Stimulated activated CD4-positive, alpha-beta T cell treated with anti-CD3 and anti-CD28 coated beads, Interleukin-2, amount 100 ng/mL, for 4 hours (primary cell): ENCODE results near the gene TRPM7.
A peak's percentile ranks its signal among the peaks of the same experiment; 100 is the strongest.
"Not testable (repeated sequence)": the region's sequence is repeated elsewhere in the genome, so short reads cannot be mapped to it uniquely, and the experiment has no call there.

ENCODE experiments used
- DNase-seq: peaks from one replicate; pipeline ENCODE4 v3.0.0-alpha.2; 2020; ENCODE audit warnings: low read depth

The TRPM7 gene, protein sequence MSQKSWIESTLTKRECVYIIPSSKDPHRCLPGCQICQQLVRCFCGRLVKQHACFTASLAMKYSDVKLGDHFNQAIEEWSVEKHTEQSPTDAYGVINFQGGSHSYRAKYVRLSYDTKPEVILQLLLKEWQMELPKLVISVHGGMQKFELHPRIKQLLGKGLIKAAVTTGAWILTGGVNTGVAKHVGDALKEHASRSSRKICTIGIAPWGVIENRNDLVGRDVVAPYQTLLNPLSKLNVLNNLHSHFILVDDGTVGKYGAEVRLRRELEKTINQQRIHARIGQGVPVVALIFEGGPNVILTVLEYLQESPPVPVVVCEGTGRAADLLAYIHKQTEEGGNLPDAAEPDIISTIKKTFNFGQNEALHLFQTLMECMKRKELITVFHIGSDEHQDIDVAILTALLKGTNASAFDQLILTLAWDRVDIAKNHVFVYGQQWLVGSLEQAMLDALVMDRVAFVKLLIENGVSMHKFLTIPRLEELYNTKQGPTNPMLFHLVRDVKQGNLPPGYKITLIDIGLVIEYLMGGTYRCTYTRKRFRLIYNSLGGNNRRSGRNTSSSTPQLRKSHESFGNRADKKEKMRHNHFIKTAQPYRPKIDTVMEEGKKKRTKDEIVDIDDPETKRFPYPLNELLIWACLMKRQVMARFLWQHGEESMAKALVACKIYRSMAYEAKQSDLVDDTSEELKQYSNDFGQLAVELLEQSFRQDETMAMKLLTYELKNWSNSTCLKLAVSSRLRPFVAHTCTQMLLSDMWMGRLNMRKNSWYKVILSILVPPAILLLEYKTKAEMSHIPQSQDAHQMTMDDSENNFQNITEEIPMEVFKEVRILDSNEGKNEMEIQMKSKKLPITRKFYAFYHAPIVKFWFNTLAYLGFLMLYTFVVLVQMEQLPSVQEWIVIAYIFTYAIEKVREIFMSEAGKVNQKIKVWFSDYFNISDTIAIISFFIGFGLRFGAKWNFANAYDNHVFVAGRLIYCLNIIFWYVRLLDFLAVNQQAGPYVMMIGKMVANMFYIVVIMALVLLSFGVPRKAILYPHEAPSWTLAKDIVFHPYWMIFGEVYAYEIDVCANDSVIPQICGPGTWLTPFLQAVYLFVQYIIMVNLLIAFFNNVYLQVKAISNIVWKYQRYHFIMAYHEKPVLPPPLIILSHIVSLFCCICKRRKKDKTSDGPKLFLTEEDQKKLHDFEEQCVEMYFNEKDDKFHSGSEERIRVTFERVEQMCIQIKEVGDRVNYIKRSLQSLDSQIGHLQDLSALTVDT (N-terminal part only)

DNA sequence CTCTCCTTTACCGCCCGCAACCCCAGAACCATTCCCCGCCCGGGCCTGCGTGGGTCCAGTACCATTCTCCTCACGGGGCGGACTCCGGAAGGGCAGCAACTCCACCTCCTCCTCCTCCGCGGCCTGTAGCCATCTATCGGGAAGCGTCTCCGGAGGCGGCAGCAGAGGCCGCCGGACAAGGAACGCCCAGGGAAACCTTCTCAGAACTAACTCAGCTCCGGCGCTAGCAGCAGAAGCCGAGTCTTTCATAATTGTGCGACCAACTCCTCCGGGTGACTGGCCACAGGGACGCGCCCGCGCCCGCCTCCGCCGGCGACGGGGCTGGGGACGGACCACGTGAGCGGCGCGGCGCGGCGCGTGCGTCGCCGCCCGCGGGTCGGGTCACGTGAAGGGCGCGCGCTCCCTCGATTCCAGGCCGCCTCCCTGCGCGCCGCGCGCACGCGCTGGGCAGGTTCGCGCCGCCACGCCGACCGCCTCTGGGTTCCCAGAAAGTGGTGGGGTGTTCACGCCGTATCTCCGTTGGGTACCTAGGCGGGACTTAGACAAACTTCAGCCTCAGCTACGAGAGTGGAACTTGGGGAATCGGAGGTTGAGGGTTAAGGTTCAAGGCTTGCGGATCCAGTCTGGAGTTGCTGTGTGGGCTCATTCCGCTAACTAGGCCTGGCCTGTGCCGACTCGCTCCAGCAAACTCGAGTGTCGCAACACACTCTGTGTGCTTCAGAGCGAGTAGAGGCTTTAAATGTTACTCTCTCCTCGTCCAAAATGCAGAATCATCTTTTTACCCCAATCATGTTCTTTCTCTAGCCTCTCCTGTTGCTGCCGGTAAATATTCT, at the start of gene TRPM7:
TSS of gene TRPM7 (minus strand) at position 329 of the 833 bp plus-strand sequence. CDS start at position 65, 264 bp downstream.
- peak; percentile 87 for DNase-seq

DNA sequence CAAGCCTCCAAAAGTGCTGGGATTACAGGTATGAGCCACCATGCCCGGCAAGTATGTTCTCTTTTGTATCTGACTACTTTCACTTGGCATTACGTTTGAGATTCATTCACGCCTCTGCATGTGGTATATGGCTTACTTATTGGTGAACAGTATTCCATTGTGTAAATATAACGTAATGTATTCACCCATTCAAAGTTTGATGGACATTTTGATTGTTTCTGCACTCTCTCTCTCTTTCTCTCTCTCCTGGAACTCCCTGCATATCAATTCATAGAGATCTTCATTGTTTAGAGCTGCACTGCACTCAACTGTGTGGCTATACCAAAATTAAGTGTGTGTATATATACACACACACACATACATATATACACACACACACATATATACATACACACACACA, 48.6 kb upstream of the TRPM7 start:
- no peak for DNase-seq

DNA sequence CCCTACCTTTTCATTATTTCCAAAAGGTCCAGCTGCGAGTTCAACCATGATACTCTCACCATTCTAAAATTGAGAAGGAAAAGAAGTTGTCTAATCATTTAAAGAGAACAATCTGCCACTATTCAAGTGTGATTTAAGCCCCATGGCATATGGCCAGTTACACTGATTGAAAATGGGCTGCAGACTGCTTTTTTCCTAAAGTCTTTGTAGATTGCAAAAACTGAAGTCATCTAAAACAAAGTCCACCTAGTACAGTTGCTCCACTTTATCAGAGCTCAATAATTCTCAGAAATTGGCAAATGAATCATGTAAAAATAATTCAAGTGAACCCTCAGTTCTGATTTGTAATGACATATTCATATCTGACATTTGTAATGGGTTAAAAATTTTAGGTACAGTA, 39.7 kb upstream of the TRPM7 start:
- no peak for DNase-seq

DNA sequence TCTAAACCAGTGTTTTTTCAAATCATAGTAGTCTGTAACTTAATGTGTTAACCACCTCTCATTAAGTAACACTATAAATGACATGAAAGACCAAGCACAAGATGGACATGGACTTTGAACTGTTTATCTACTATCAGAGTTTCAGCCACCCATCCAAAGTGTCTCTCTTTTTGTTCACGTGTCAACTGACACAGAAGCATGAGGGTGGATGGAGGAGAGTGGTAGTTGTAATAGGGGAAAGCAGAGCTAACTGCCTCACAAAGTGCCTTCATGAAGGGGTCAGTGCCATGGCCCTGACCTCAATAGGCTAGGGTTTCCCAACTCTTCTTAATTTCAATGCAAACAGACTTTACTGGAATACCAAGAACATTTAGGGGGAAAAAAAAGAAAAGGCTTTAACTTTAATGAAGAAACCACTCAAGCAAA, 32.1 kb upstream of the TRPM7 start:
- no peak for DNase-seq

DNA sequence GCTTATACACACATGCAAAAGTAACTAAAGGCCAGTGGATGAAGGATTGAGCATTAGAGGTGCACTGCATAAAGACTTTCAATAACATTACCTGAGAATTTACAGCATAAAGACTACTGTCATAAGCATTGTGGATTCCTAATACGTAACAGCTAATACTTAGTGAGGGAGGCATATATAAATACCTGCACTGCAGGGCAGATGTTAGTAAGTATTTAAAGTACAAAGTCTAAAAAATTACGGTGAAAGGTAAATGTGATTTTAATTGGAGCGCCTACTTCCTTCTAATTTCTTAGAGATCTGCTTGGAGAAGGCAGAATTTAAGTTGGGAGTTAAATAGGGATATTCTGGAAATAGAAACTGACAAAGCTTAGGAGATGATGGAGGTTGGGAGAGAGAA, 25.4 kb upstream of the TRPM7 start:
- DNase-seq = no peak

DNA sequence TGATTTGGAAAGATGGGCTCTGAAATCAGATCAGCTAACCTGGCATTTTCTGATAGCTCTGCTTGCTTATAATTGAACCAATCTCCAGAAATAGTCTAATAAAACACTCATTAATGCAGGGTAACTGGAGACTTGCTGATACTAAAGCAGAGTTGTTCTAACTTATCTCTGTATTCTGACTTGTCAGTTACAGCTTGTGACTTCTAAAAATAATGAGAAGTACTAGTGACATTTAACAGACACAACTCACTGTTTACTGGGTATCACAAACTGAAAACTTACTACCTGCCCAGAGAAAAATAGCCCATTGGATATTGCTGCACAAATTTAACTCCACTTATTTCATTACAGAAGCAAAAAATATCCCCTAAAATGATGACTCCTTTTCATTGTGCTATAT, 24.0 kb upstream of the TRPM7 start:
- DNase-seq = no peak

DNA sequence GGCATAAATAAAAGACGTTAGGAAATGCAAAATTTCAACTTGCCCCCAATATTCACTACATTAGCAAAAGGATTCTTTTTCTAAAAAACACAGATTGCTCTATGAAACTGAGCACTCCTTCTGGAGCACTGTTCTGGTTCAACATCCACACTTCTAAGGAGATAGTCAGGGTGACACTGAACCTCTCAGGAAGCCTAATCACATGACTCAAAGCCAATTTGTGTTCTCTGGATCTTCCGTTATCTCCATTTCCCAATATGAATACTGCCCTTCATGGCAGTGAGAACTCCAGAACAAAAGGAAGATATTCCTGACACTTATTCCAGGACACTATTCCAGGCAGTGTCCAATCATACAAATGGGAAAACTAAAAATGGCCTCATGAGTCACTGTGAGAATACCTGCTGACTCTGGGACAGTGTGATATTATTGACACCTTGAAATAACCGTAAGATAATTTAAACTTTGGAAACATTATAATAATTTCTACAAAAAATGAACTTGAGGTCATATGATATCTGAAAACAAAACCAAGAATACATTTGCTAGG, 21.4 kb upstream of the TRPM7 start:
- no peak for DNase-seq

DNA sequence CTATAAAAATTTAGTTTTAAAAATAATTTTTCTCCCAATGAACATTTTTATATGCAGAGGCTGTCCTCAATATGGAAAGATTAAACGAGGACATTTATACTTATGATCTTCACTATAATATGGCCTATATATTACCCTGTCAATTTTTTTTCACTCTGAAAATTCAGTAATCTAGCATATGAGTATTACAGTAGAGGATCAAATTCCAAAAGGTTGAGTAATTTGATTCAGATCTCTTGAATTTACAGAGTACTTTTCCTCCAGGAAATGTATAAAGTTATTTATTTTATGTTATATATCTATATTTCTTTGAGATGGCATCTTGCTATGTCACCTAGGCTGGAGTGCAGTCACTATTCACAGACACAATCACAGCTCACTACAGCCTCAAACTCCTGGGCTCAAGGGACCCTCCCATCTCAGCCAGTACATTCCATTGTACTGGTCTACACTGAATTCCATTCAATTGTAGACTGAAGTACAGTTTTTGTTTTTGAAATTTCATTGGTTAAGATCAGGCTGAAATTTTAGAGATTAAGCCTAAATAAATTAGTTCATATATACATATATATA, 16.3 kb upstream of the TRPM7 start:
- no peak for DNase-seq

DNA sequence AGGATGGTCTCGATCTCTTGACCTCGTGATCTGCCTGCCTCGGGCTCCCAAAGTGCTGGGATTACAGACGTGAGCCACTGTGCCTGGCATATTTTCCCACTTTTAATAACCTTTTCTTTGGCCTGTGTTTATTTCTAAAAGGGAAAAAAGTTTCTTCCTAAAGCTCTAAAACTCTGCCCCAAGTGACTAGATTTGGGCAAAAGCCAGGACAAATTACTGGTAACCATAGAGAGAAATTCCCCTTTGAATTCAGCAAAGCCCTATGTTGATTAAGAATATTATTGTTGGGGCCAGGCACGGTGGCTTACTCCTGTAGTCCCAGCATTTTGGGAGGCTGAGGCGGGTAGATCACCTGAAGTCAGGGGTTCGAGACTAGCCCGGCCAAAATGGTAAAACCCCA, 11.5 kb upstream of the TRPM7 start:
- no peak for DNase-seq

DNA sequence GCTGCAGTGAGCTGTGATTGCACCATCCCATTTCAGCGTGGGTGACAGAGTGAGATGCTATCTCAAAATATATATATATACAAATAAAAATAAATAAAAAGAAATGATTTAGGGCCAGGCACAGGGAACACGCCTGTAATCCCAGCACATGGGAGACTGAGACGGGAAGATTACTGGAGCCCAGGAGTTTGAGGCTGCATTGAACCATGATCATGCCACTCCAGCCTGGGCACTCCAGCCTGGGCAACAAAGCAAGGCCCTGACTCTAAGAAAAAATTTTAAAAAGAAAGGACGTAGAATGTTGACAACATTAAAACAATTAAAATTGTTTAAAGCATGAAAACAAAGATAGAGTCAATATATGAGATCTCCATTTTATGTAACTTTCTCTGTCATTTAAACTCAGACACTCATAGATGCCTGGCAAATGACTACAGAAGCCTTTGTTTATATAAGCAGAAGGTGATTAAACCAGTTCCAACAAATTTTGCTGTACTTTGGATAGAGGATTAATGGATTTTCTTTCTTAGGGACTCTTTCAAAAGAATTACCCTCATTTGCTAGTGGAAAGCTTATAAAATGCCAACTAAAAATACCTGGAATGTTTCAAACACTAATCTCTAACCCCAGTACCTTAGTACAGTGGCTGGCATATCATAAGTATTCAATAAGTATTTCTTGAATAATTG, 10.7 kb upstream of the TRPM7 start:
- no peak for DNase-seq

DNA sequence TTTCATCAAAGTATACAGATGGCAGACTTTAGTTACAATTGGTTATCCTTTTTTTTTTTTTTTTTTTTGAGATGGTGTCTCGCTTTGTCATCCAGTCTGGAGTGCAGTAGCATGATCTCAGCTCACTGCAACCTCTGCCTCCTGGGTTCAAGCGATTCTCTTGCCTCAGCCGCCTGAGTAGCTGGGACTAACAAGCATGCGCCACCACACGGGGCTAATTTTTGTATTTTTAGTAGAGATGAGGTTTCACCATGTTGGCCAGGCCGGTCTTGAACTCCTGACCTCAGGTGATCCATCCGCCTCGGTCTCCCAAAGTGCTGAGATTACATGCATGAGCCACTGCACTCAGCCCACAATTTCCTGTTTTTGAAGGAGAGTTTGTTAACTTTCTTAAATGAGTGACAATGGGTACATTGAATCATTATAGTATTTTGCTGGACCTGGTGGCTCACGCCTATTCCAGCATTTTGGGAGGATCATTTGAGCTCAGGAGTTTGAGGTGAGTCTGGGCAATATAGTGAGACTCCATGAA, 8.1 kb upstream of the TRPM7 start:
- DNase-seq = not testable (repeated sequence)

DNA sequence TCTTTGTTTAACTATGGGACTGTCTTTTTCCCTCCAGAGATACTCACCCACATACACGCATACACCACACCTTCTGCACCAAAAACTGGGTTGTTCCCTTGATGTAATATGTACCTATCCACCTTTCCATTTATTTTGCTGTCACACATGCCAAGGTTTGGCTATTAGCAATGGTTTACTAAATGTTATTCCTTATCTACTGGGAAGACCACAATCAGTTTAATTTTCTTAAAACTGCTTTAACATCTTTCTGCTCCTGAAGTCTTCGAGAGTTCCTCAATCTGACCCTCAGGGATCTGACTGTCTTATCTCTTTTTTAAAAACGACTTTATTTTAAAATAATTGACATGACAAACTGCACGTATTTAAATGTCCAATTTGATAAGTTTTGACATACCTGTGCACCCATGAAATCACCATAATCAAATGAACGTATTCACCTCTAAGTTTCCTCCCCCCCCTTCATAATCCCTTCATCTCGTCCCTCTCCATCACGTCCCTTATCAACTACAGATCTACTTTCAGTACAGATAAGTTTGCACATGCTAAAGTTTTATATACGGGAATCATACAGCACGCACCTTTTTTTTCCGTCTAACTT, 805 bp upstream of the TRPM7 start:
- no peak for DNase-seq

DNA sequence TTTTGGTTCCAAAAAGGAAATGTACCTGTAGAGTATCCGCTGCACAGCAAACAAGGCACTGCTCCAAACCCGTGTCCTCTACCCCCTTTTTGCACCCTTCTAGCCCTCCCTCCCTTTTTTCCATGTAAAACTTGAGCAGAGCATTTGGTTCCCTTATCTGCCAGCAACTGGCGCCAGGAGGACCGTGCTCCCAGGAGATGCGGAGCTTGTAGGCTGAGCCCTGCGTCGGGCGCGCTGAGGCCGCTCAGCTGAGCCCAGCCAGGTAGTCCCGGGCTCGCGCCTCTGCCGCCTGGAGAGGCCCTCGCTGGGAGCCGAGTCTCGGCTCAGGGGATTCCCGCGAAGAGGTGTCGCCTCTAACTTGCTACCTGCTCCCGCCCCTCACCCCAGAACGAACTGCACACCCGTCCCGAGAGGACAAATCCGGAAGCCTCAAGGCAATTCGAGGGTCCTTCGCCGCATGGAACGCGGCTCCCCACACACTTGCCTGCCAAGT, 575 bp downstream of the TRPM7 start:
- peak; percentile 71 for DNase-seq

DNA sequence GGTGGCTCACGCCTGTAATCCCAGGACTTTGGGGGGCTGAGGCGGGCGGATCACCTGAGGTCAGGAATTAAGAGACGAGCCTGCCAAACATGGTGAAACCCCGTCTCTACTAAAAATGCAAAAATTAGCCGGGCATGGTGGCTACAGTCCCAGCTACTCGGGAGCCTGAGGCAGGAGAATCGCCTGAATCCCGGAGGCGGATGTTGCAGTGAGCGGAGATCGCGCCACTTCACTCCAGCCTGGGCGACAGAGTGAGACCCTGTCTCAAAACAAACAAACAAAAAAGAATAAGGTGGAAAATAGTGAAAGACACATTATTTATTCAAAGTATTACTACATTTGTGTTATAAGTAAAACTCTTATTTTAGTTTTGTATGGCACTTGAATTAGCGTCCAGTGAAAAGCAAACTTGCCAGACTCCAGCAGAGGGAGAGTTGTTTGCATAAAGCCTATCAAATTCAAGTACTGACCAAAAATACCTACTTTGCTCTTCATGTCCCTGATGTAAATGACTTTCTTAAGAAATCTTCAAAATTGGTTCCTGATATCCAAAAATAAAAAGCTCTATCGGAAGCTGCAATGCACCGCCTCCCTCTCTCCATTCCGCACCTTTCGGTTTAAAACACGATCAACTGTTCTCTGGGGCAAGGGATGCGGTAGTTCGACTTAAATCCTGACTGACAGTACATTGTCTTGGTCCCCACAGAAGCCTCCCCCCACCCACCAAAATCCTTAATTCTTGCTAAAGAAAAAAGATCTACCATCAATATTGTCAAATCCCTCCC, 1.2 kb downstream of the TRPM7 start:
- no peak for DNase-seq

DNA sequence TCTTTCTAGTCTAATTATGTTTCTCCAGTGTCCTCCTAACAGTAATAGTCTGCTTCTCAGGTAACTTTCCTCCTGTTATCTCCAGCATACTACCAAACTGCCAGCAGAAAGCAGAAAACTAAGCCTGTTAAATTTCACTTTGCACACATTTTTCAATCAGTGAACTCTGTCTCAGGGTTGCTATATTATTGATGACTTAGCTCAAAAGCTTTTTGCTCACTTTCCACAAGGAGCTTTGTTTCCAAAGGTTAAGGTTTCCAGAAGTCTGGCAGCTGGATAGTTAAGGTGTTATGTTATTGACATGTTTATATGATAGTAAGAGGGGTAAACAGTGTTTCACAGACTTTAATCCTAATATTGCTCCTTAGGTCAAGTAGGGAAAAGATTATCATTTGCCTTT, 5.1 kb downstream of the TRPM7 start:
- DNase-seq = no peak

DNA sequence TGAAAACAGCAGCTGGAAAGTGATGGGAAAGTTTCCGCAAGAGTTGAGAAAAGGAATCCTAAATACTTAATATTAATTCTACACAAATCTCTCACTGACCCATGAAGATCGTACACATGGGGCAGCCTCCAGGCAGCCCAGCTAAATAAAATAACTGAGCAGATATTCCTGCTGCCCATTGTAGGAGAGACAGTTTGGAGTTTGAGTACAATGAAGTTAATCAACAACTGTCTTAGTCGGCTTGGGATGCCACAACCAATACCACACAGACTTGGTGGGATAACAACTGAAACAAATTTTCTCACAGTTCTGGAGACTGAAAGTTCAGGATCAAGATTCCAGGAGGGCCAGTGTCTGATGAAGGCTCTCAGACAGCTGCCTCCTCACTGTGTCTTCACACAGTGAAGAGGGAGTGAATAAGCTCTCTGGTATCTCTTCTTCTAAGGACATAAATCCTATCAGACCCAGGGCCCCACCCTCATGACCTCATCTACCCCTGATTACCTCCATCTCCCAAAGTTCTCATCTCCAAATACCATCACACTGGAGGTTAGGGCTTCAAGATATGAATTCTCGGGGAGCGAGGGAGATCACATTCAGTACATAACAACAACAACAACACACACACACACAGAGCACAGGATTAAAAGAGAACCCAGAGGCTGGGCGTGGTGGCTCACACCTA, 9.7 kb downstream of the TRPM7 start:
- DNase-seq = no peak

DNA sequence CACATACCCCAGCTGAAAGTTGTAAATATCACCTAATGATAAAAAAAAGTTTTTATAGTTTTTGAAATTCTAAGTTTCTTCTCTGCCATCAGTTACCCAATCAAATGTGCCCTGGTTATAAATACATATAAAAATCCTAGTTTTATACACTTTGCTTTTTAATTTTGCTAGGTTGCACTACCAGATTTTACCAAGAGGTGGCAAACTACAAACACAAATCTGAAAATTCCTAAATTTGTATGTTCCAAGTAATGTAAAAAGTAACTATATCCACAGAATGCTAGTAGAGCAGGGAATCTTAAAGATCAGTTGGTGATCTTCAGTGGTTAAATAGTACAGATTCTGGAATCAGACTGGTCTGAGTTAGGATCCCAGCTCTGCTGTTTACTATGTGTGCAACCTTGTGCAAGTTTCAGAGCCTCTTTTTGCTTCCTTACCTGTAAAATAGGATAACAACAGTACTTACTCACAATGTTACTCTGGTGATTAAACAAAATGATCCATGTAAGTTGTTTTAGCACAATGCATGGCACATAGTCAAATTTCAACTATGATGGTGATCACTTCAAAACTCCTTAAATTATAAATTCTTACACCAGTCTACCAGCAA, 11.0 kb downstream of the TRPM7 start:
- DNase-seq = no peak
